ENCODE data around the gene TPO.

TPO gene

DNA sequence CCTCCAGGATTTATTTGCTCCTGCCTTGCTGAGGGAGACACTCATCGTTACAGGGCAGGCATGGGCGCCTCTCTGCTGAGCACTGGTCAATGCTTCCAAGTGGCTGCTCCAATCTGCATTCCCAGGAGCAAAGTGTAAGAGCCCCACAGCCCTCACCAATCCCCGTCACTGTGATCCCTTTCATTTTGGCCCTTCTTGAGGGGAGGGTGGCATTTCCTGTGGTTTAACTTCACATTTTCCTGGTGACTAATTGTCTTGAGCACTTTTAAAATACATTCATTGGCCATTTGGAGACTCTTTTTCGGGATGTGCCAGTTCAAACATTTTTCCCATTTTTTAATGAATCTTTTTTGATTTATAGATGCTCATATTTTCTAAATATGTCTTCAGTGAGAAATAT, 33.0 kb downstream of the TPO start:
- Histone ChIP-seq H3K9ac (ENCODE audit: low read depth, low read length) (no peak overlapping the region), H3K4me1 (ENCODE audit: insufficient read depth, low read length) (no peaks in the 10 kb centered on the region), H3K36me3 (ENCODE audit: insufficient read depth, low read length) (no peaks in the 10 kb centered on the region), H3K9me3 (ENCODE audit: control insufficient read depth, insufficient read depth, low read length) (0 out of 2 replicates have a peak, but pooled peaks cover 3% of the 10 kb centered on the region)

DNA sequence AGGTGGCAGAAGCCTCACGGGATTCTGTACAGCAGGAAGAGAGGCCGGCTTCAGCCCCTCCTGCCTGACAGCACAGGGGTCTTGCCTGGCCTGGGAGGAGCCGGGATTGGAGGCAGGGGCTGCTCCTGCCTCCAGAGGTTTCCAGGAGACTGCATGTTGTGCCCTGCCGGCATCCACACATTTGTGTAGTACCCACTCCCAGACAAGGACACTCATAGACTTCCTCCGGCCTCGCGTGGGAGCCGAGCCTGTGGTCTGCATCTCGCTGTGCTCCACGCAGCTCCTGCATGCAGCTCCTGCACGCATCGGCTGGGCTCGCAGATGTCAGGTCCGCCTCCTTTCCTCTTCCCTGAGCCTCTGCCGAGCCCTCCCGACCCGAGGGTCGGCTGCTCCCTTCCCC, 34.7 kb downstream of the TPO start:
- Histone ChIP-seq H3K9me3 (ENCODE audit: control insufficient read depth, insufficient read depth, low read length) (no peaks in the 10 kb centered on the region), H3K9ac (ENCODE audit: low read depth, low read length) (no peak overlapping the region), H3K36me3 (ENCODE audit: insufficient read depth, low read length) (no peaks in the 10 kb centered on the region), H3K4me1 (ENCODE audit: insufficient read depth, low read length) (no peaks in the 10 kb centered on the region)

DNA sequence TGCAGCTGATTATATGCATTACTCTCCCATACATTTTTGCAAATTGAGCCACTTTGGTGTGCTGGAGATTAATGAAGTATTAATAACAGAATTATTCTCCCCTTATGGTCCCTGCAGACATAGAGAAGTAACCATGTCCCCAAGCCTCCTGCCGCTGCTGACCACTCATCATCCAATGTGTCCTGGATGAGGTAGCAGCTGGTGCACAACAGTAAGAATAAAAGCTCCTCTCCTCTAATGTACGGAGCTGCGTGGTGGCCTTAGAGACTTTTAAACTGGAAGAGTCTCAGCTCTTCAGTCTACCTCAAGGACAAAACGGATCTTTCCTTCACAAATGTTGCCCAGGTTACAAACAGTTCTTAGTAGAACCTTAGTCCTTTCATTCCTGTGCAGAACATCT, 37.7 kb downstream of the TPO start:
- Histone ChIP-seq H3K9me3 (ENCODE audit: control insufficient read depth, insufficient read depth, low read length) (no peaks in the 10 kb centered on the region), H3K4me1 (ENCODE audit: insufficient read depth, low read length) (no peaks in the 10 kb centered on the region), H3K36me3 (ENCODE audit: insufficient read depth, low read length) (no peaks in the 10 kb centered on the region), H3K9ac (ENCODE audit: low read depth, low read length) (no peak overlapping the region)

DNA sequence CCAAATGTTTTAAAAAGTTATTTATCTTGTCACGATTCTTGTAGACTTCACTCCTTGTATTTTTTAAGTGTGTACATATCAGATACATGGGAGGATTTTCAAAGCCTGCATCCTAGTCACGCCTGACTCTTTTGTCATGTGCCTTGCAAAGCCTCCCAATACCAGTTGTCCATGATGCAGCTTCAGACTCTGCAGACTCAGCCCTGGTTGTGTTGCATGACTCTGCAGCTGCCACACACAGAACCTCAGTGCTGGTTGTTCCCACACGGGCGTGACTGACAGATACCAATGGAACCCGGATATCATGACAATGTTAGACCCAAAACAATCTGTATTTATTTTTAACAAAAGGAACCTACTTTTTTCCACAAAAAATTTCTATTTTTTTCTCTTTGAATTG, 38.2 kb downstream of the TPO start:
- Histone ChIP-seq H3K9ac (ENCODE audit: low read depth, low read length) (no peak overlapping the region), H3K9me3 (ENCODE audit: control insufficient read depth, insufficient read depth, low read length) (no peaks in the 10 kb centered on the region)

DNA sequence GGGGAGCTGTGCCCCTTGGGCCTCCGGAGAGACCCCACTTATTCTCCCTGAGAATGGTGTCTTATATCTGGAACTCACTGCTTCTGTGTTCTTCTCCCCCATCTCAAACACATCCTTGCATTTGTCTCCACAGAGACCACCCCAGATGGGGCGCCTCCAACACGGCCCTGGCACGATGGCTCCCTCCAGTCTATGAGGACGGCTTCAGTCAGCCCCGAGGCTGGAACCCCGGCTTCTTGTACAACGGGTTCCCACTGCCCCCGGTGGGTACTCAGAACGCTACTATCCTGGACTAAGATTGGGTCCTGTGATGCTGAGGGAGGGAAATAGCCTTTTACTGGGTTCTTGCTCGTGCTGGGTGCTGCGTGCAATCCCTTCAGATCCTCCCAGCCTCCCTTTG, 40.3 kb downstream of the TPO start:
- Histone ChIP-seq H3K9ac (ENCODE audit: low read depth, low read length) (no peak overlapping the region), H3K9me3 (ENCODE audit: control insufficient read depth, insufficient read depth, low read length) (no peaks in the 10 kb centered on the region), H3K36me3 (ENCODE audit: insufficient read depth, low read length) (no peaks in the 10 kb centered on the region), H3K4me1 (ENCODE audit: insufficient read depth, low read length) (no peaks in the 10 kb centered on the region)

More for the DNA sequence above, 38.2 kb downstream of the TPO start:
- Histone ChIP-seq H3K36me3 (ENCODE audit: insufficient read depth, low read length) (no peaks in the 10 kb centered on the region), H3K4me1 (ENCODE audit: insufficient read depth, low read length) (no peaks in the 10 kb centered on the region)

DNA sequence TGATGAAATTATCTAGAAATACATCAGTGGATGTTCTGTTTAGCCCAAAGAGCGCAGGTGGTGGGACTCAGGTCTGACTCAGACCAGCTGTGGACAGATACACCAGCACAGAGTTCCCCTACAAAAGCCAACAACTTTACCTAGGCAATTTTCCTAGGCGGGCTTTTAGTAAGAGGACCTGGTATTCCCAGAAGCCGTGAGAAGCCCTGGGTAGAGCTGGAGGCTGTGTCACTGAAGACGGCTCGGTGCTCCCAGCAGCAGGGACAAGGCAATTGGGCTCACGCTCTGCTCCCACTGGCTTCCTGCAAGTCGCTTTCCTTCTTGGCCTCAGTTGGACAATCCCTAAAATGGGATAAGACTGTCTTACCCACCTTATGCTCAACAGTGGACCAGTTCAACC, 41.1 kb downstream of the TPO start:
- no peak overlapping the region for H3K9ac ChIP-seq (ENCODE audit: low read depth, low read length)
- no peaks in the 10 kb centered on the region for H3K36me3 ChIP-seq (ENCODE audit: insufficient read depth, low read length)

DNA sequence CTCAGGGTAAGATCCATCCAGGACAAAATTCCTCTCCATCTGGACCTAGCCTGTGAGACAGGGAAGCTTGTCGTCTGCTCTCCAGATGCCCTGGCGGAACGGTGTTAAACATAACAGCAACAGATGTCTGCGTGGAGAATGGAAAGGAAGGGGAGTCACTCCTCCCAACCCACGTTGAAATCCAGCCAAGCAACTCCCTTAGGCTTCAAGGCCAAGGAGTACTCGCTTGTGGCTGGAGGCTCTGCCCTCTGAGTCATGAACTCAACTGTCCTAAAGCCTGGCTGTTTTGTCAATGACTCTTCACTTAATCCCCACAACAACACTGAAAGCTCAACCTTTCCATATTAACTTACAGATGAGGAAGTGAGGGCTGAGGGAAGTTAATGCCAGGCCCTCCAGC, 42.2 kb downstream of the TPO start:
- no peaks in the 10 kb centered on the region for H3K9me3 ChIP-seq (ENCODE audit: control insufficient read depth, insufficient read depth, low read length)
- no peak overlapping the region for H3K9ac ChIP-seq (ENCODE audit: low read depth, low read length)
- H3K4me1 ChIP-seq (ENCODE audit: insufficient read depth, low read length) = no peaks in the 10 kb centered on the region
- no peaks in the 10 kb centered on the region for H3K36me3 ChIP-seq (ENCODE audit: insufficient read depth, low read length)

More for the DNA sequence above, 41.1 kb downstream of the TPO start:
- Histone ChIP-seq H3K9me3 (ENCODE audit: control insufficient read depth, insufficient read depth, low read length) (no peaks in the 10 kb centered on the region), H3K4me1 (ENCODE audit: insufficient read depth, low read length) (no peaks in the 10 kb centered on the region)

DNA sequence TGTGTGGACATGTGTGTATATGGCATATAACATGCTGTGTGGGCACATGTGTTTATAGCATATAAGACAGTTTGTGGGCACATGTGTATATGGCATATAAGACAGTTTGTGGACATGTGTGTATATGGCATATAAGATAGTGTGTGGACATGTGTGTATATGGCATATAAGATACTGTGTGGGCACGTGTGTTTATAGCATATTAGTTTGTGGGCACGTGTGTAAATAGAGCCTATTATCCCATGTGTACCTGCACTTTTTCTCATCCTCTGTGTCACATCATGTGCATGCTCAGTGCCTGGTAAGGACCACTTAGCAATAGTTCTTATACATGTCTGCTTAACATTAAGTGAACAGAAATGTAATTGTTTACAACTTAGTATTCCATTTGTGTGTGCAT, 45.2 kb downstream of the TPO start:
- H3K4me1 ChIP-seq (ENCODE audit: insufficient read depth, low read length) = no peaks in the 10 kb centered on the region
- H3K9ac ChIP-seq (ENCODE audit: low read depth, low read length) = no peak overlapping the region
- H3K9me3 ChIP-seq (ENCODE audit: control insufficient read depth, insufficient read depth, low read length) = no peaks in the 10 kb centered on the region
- H3K36me3 ChIP-seq (ENCODE audit: insufficient read depth, low read length) = no peaks in the 10 kb centered on the region

DNA sequence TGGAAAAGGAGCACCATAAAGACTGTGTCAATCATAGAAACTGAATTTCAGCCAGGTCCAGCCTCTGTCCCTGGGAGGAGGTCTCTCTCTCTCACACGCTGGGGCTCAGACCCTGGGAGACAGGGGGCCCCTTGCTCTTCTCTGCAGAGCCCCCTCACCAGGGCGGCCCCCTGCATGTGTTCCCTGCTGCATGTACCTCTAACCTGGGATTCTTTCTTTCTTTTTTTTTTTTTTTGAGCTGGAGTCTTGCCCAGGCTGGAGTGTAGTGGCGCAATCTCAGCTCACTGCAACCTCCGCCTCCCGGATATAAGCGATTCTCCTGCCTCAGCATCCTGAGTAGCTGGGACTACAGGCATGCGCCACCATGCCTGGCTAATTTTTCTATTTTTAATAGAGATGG, 46.5 kb downstream of the TPO start:
- Histone ChIP-seq H3K9ac (ENCODE audit: low read depth, low read length) (no peak overlapping the region), H3K36me3 (ENCODE audit: insufficient read depth, low read length) (no peaks in the 10 kb centered on the region), H3K9me3 (ENCODE audit: control insufficient read depth, insufficient read depth, low read length) (no peaks in the 10 kb centered on the region), H3K4me1 (ENCODE audit: insufficient read depth, low read length) (no peaks in the 10 kb centered on the region)

DNA sequence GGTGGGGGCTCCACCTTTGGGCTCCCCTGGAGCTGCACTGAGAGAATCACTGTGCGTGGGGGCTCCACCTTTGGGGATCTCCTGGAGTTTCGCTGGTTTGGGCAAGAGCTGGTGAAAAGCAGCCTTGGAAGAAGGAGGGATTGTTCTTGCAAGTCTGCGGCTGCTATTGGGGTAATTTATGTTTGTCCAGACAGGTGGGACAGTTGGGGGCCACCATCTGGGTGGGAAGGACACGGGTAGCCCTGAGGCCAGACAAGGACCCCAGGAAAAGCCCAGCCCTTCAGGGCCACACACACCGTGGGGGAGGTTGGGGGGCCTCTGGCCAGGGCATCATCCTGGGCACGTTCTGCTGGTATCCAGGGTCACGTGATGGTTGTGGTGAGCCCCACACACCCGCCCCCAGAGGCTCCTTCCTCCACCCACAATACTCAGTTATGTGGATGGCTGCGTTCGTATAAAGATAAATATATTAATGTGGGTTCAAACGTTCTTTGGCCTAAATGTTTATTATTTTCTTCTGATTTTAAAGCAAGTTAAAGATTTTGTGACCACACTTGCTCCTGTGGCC, 47.7 kb downstream of the TPO start:
- Histone ChIP-seq H3K9me3 (ENCODE audit: control insufficient read depth, insufficient read depth, low read length) (no peaks in the 10 kb centered on the region), H3K36me3 (ENCODE audit: insufficient read depth, low read length) (no peaks in the 10 kb centered on the region), H3K4me1 (ENCODE audit: insufficient read depth, low read length) (no peaks in the 10 kb centered on the region), H3K9ac (ENCODE audit: low read depth, low read length) (no peak overlapping the region)

DNA sequence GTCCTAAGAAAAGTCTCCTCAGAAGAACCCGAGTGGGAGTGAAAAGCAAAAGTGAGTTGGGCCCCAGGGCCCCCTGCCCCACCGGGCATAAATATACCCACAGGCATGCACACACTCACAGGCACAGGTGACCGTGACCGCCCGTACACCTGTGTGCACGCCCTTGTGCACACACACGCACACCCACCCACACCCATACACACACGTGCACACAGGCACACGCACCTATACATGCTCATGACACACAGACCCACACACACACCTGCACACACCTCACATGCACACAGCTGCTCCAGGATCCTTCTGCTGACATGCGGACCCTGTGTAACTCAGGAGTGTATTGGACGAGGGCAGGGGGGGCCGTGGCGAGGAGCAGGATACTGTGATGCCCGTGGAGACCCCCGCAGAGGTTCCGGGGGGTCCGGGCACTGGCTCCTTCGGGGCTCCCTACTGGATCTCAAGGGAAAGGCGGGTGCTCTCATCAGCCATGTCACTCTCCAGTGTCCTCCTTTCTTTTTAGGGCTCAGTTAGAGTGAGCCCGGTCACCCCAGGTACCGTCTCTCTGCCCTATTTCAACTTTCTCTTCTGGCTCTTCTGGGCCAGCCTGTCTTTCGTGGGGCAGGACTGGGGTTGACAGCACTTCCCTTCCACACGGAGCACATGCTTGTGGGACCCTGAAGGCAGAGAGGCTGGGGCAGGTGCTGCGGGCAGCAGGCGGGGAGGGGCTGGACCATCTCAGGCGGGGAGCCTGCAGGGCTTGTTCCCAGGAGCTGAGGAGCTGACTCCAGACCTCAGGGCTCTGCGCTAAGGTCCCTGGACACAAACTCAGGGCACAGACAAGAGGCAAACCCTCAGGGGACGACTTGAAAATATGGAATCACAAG, 48.5 kb downstream of the TPO start:
- Histone ChIP-seq H3K9me3 (ENCODE audit: control insufficient read depth, insufficient read depth, low read length) (no peaks in the 10 kb centered on the region), H3K36me3 (ENCODE audit: insufficient read depth, low read length) (no peaks in the 10 kb centered on the region), H3K4me1 (ENCODE audit: insufficient read depth, low read length) (no peaks in the 10 kb centered on the region), H3K9ac (ENCODE audit: low read depth, low read length) (no peak overlapping the region)

DNA sequence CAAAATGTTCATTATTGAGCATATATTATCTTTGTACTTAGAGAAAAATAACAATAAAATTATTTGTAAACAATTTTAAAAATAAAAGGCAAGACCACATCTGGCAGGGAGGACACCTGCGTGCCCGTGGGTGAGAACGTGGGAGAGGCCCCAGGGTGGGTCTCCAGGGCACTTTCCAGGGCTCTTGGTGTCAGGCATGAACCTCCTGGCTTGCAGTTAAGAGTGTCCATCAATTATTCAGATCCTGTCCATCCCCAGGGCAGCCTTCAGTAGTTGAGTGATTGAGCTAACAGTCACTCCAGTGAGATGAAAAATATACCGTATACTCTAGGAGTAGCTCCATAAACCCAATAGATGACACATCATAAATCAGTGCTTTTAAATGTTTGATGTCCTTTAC, 49.7 kb downstream of the TPO start:
- Histone ChIP-seq H3K36me3 (ENCODE audit: insufficient read depth, low read length) (no peaks in the 10 kb centered on the region), H3K9ac (ENCODE audit: low read depth, low read length) (no peak overlapping the region), H3K9me3 (ENCODE audit: control insufficient read depth, insufficient read depth, low read length) (no peaks in the 10 kb centered on the region; the same call in 1 of the 2 replicates), H3K4me1 (ENCODE audit: insufficient read depth, low read length) (no peaks in the 10 kb centered on the region)

DNA sequence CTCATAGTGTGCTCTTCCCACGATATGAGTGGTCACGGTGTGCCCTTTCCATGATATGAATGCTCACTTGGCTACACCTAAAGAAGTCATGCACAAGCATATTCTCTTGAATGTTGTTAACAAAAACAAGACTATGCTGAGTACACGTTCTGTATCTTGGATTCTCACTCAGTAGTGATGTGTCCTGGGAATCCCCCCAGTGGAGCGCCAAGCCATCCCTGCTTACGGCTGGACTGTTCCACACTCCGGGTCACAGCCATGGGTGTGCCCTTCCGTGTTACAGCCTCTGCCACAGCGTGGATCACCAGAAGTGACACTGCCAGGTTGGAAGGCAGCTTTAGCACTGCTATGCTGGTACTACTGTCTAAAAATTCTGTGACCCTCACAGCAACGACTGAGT, 59.1 kb downstream of the TPO start:
- Histone ChIP-seq H3K36me3 (ENCODE audit: insufficient read depth, low read length) (no peaks in the 10 kb centered on the region), H3K9me3 (ENCODE audit: control insufficient read depth, insufficient read depth, low read length) (no peaks in the 10 kb centered on the region; the same call in 1 of the 2 replicates), H3K4me1 (ENCODE audit: insufficient read depth, low read length) (peaks cover 3% of the 10 kb centered on the region; the same call in 1 of the 2 replicates), H3K9ac (ENCODE audit: low read depth, low read length) (no peak overlapping the region)

DNA sequence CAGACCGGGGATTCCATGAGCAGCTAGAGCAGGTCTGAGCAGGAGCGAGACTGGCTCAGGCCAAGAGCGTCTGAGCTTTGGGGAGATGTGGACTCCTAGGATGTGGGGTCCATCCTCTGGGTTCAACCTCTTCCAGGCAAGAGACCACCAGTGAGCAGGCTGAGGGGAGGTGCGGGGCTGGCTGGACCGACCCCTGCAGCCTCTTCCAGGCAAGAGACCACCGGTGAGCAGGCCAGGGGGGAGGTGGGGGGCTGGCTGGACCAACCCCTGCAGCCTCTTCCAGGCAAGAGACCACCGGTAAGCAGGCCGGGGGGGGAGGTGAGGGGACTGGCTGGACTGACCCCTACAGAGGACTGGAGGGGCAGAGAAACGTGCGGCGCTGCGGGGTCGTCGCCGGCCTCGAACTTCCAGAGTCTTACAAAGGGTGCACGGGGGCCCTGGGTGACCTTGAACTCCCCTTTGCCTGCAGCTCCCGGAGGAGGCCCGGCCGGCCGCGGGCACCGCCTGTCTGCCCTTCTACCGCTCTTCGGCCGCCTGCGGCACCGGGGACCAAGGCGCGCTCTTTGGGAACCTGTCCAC, 63.4 kb downstream of the TPO start:
- Histone ChIP-seq H3K36me3 (ENCODE audit: insufficient read depth, low read length) (no peaks in the 10 kb centered on the region), H3K9me3 (ENCODE audit: control insufficient read depth, insufficient read depth, low read length) (no peaks in the 10 kb centered on the region), H3K4me1 (ENCODE audit: insufficient read depth, low read length) (peaks cover 3% of the 10 kb centered on the region; the same call in 1 of the 2 replicates), H3K9ac (ENCODE audit: low read depth, low read length) (no peak overlapping the region)
